Colon (tissue), 2 donors: Measurements from ENCODE around the gene RPL10A.
"Not testable (repeated sequence)": the region's sequence is repeated elsewhere in the genome, so short reads cannot be mapped to it uniquely, and the experiment has no call there.

Experiments
- FAIRE-seq: peaks from 2 replicates; lab custom pipeline; 2012; peaks lifted over from hg19 to GRCh38; lab: Jason Lieb, UNC
- donor health status: control.
- donor health status: control.

The RPL10A gene

GRCh38 chr6:35514587-35514986 is 46.4 kb downstream of the RPL10A start:
- no peak for FAIRE-seq

GRCh38 chr6:35515939-35516338 is 47.7 kb downstream of the RPL10A start:
- not testable (repeated sequence) for FAIRE-seq

GRCh38 chr6:35516712-35517111 is 48.5 kb downstream of the RPL10A start:
- no peak for FAIRE-seq

DNA sequence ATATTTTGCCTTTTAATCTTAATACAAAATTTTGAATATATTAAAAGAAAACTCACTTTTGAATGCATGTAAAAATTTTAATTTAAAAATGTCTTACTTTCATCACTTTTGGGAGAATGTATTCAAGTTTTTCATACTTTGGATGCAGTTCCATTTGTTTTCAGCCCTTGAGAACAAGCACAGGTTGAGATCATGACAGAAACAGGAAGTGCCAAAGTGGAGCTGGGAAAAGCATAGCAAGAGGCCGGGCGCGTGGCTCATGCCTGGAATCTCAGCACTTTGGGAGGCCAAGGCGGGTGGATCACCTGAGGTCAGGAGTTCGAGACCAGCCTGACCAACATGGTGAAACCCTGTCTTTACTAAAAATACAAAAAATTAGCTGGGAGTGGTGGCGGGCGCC is 49.8 kb downstream of the RPL10A start:
- FAIRE-seq = not testable (repeated sequence)

- no peak for FAIRE-seq
These were observed 50.5 kb downstream of the RPL10A start for GRCh38 chr6:35518566-35519312.

DNA sequence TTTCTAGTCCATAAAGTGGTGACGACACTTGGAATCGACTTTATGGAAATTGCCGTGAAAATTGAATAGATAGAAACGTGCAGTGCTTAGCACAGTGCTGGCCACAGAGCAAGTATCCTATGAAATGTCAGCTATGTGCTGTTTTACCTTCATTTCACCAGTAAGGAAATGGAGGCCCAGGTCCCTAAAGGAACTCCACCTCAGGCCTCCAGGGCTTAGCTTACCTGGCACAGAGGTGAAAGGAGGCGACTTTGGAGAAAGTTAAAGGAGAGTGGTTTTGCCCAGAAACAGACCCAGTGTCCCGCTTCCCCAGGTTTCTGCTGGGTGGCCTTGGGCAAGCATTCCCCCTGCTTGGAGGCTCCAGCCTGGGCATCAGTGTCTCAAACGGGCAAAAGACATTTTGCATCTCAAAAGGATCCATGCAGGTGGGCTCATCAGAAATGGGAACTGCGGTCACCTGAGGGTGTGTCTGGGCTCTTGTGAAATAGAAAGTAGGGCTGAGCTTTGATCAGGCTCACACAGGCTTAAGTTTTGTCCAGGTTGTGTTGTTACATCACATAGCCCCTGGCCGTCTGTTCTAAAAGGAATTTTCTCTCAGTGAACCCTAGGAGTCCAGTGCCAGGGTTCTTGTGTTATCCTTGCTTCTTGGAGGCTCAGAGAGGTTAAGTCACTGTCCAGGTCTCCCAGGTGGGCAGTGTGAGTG is 51.3 kb downstream of the RPL10A start:
- no peak for FAIRE-seq
